ENCODE data around the gene RASGRP3.

Gene RASGRP3

GRCh38 chr2:33526921-33527320, 50.5 kb downstream of the RASGRP3 start:
- DNase-seq: no peak

GRCh38 chr2:33528441-33528950, 52.0 kb downstream of the RASGRP3 start:
- no peak for DNase-seq

GRCh38 chr2:33529771-33530481, 53.5 kb downstream of the RASGRP3 start:
- DNase-seq: no peak

GRCh38 chr2:33530690-33531548, 54.5 kb downstream of the RASGRP3 start:
- no peak for DNase-seq

GRCh38 chr2:33531549-33532059, 55.2 kb downstream of the RASGRP3 start:
- DNase-seq: no peak

GRCh38 chr2:33532146-33532545, 55.7 kb downstream of the RASGRP3 start:
- no peak for DNase-seq

GRCh38 chr2:33532966-33533365, 56.5 kb downstream of the RASGRP3 start:
- DNase-seq: no peak

- DNase-seq: no peak
Measured at GRCh38 chr2:33535421-33535820, 59.0 kb downstream of the RASGRP3 start.

- no peak for DNase-seq
Measured at GRCh38 chr2:33541243-33541642, 64.8 kb downstream of the RASGRP3 start.

- DNase-seq: no peak
Measured at GRCh38 chr2:33550206-33550605, 73.8 kb downstream of the RASGRP3 start.

GRCh38 chr2:33552758-33553461, 76.5 kb downstream of the RASGRP3 start:
- DNase-seq: no peak

GRCh38 chr2:33555681-33556080, 79.2 kb downstream of the RASGRP3 start:
- no peak for DNase-seq

- no peak for DNase-seq
Measured at GRCh38 chr2:33559328-33559727, 82.9 kb downstream of the RASGRP3 start.

GRCh38 chr2:33560017-33560416, 83.6 kb downstream of the RASGRP3 start:
- DNase-seq: no peak

- DNase-seq: no peak
Measured at GRCh38 chr2:33561872-33562271, 85.4 kb downstream of the RASGRP3 start.

- DNase-seq: no peak
Measured at GRCh38 chr2:33570681-33571080, 94.2 kb downstream of the RASGRP3 start.

GRCh38 chr2:33573657-33574056, 97.2 kb downstream of the RASGRP3 start:
- DNase-seq: no peak

GRCh38 chr2:33577084-33577483, 100.6 kb downstream of the RASGRP3 start:
- DNase-seq: no peak

- no peak for DNase-seq
Measured at GRCh38 chr2:33577668-33578067, 101.2 kb downstream of the RASGRP3 start.

- DNase-seq: no peak
Measured at GRCh38 chr2:33579227-33579626, 102.8 kb downstream of the RASGRP3 start.

GRCh38 chr2:33581872-33582271, 105.4 kb downstream of the RASGRP3 start:
- no peak for DNase-seq

GRCh38 chr2:33583194-33583938, 106.9 kb downstream of the RASGRP3 start:
- peak; percentile 13 for DNase-seq
